Measurements from ENCODE around the gene SLC22A23. TPM values are rescaled to one million over a fixed set of nuclear protein-coding genes. Genes with fewer than 3 reads are reported as not detected.

Gene SLC22A23
- total RNA-seq, 1 donor from 2014 or later = 5.7 TPM

GRCh38 chr6:3372184-3372846 lies 84.5 kb downstream of the SLC22A23 start:
- Histone ChIP-seq H4K20me1 (ENCODE audit: insufficient read depth, low read length) (no peaks in the 10 kb centered on the region), H3K27me3 (ENCODE audit: insufficient read depth, low read length) (no peaks in the 10 kb centered on the region), H3K4me2 (ENCODE audit: low read length) (no peak overlapping the region), H3K4me1 (ENCODE audit: insufficient read depth, low read length) (no peaks in the 10 kb centered on the region), H3K27ac (ENCODE audit: low read depth, low read length) (no peak overlapping the region), H3K36me3 (ENCODE audit: insufficient read depth, low read length) (no peaks in the 10 kb centered on the region), H3K4me3 (ENCODE audit: insufficient read depth, low read depth, low read length) (no peak overlapping the region), H3K9ac (ENCODE audit: low read length) (no peak overlapping the region), H3K79me2 (ENCODE audit: insufficient read depth, low read length) (no peaks in the 10 kb centered on the region), H2AFZ (ENCODE audit: low read depth, low read length) (no peak overlapping the region), H3K9me3 (ENCODE audit: insufficient read depth, low read depth, low read length) (no peaks in the 10 kb centered on the region)
- Mint-ChIP-seq H3K27ac (ENCODE audit: unreplicated experiment) (no peak overlapping the region), H3K27me3 (ENCODE audit: low read depth, unreplicated experiment) (peaks cover 3% of the 10 kb centered on the region), H3K4me1 (ENCODE audit: low read depth, unreplicated experiment) (peaks cover 6% of the 10 kb centered on the region), H3K36me3 (ENCODE audit: low read depth, unreplicated experiment) (no peaks in the 10 kb centered on the region), H3K9me3 (ENCODE audit: unreplicated experiment) (no peaks in the 10 kb centered on the region), H3K4me3 (ENCODE audit: unreplicated experiment) (no peak overlapping the region)
- TF ChIP-seq CTCF (IDR thresholded peaks at IDR 0.05; ENCODE audit: insufficient read depth, low read depth, low read length) (no peak), EZH2 (IDR thresholded peaks at IDR 0.05; ENCODE audit: insufficient read depth, low read length) (no peak)
- no peak for FAIRE-seq
- DNase-seq (ENCODE audit: low read depth) = no peak

GRCh38 chr6:3371222-3371949 lies 85.5 kb downstream of the SLC22A23 start:
- H3K27ac Mint-ChIP-seq (ENCODE audit: unreplicated experiment) = no peak overlapping the region
- no peak for FAIRE-seq

More at GRCh38 chr6:3371222-3371949, 85.5 kb downstream of the SLC22A23 start:
- Mint-ChIP-seq H3K36me3 (ENCODE audit: low read depth, unreplicated experiment) (no peaks in the 10 kb centered on the region), H3K4me3 (ENCODE audit: unreplicated experiment) (no peak overlapping the region), H3K4me1 (ENCODE audit: low read depth, unreplicated experiment) (no peaks in the 10 kb centered on the region), H3K9me3 (ENCODE audit: unreplicated experiment) (no peaks in the 10 kb centered on the region), H3K27me3 (ENCODE audit: low read depth, unreplicated experiment) (peaks cover 8% of the 10 kb centered on the region)
- no peak overlapping the region for H3K4me3 ChIP-seq (ENCODE audit: insufficient read depth, low read depth, low read length)
- H3K27me3 ChIP-seq (ENCODE audit: insufficient read depth, low read length) = no peaks in the 10 kb centered on the region
- H4K20me1 ChIP-seq (ENCODE audit: insufficient read depth, low read length) = no peaks in the 10 kb centered on the region
- no peak overlapping the region for H3K4me2 ChIP-seq (ENCODE audit: low read length)
- H3K4me1 ChIP-seq (ENCODE audit: insufficient read depth, low read length) = no peaks in the 10 kb centered on the region
- DNase-seq (ENCODE audit: low read depth) = no peak
- H3K9me3 ChIP-seq (ENCODE audit: insufficient read depth, low read depth, low read length) = no peaks in the 10 kb centered on the region
- TF ChIP-seq CTCF (IDR thresholded peaks at IDR 0.05; ENCODE audit: insufficient read depth, low read depth, low read length) (no peak), EZH2 (IDR thresholded peaks at IDR 0.05; ENCODE audit: insufficient read depth, low read length) (no peak)
- no peaks in the 10 kb centered on the region for H3K79me2 ChIP-seq (ENCODE audit: insufficient read depth, low read length)
- no peak overlapping the region for H3K9ac ChIP-seq (ENCODE audit: low read length)
- no peak overlapping the region for H3K27ac ChIP-seq (ENCODE audit: low read depth, low read length)
- H3K36me3 ChIP-seq (ENCODE audit: insufficient read depth, low read length) = no peaks in the 10 kb centered on the region
- H2AFZ ChIP-seq (ENCODE audit: low read depth, low read length) = no peak overlapping the region
